Liver (tissue), 3 donors: Measurements from ENCODE around the gene MTRF1L.

ENCODE experiments used
- EGR1 ChIP-seq, 2 donors: IDR thresholded peaks; 2 replicates each; pipeline ENCODE4 v1.6.1; 2016 to 2018; ENCODE audit warnings: antibody characterized with exemption in 2 of 2, low read depth in 2 of 2
- FOXA1 ChIP-seq: IDR thresholded peaks from 2 replicates; pipeline ENCODE4 v1.6.1; 2016; ENCODE audit warnings: antibody characterized with exemption
- JUND ChIP-seq, 2 donors: IDR thresholded peaks; 2 replicates each; pipeline ENCODE4 v1.6.1; 2016; ENCODE audit warnings: antibody characterized with exemption in 2 of 2
- NR2F2 ChIP-seq: IDR thresholded peaks from 2 replicates; pipeline ENCODE4 v1.6.1; 2016; ENCODE audit warnings: antibody characterized with exemption
- RAD21 ChIP-seq, 2 donors: IDR thresholded peaks; 2 replicates each; pipeline ENCODE4 v1.6.1; 2016; ENCODE audit warnings: antibody characterized with exemption in 2 of 2, mild to moderate bottlenecking in 2 of 2
- SP1 ChIP-seq: IDR thresholded peaks from 2 replicates; pipeline ENCODE4 v1.6.1; 2018; ENCODE audit warnings: antibody characterized with exemption, mild to moderate bottlenecking
- TAF1 ChIP-seq: conservative IDR thresholded peaks from 2 replicates; pipeline ENCODE4 v1.6.1; 2016; ENCODE audit warnings: antibody characterized with exemption, mild to moderate bottlenecking
- YY1 ChIP-seq: IDR thresholded peaks from 2 replicates; pipeline ENCODE4 v1.6.1; 2016; ENCODE audit warnings: antibody characterized with exemption, mild to moderate bottlenecking
- TF ChIP-seq, protein P1 (sequence below): fragments of 150-350 bp; IDR thresholded peaks from 2 replicates; pipeline ENCODE4 v1.5.1; 2017; ENCODE audit warnings: improper control_type of control experiment, low read depth, low read length; ENCODE audit not compliant: missing input control
- TF ChIP-seq, protein P2 (sequence below): IDR thresholded peaks from 2 replicates; pipeline ENCODE4 v1.6.1; 2016; ENCODE audit warnings: antibody characterized with exemption
- TF ChIP-seq, protein P3 (sequence below): IDR thresholded peaks from 2 replicates; pipeline ENCODE4 v1.6.1; 2016; ENCODE audit warnings: antibody characterized with exemption, mild to moderate bottlenecking
- TF ChIP-seq, protein P4 (sequence below): IDR thresholded peaks from 2 replicates; pipeline ENCODE4 v1.6.1; 2016; ENCODE audit warnings: antibody characterized with exemption
- TF ChIP-seq, protein P5 (sequence below): IDR thresholded peaks from 2 replicates; pipeline ENCODE4 v1.6.1; 2016; ENCODE audit warnings: antibody characterized with exemption
- donor health status: healthy.
- donor health status: healthy.

DNA sequence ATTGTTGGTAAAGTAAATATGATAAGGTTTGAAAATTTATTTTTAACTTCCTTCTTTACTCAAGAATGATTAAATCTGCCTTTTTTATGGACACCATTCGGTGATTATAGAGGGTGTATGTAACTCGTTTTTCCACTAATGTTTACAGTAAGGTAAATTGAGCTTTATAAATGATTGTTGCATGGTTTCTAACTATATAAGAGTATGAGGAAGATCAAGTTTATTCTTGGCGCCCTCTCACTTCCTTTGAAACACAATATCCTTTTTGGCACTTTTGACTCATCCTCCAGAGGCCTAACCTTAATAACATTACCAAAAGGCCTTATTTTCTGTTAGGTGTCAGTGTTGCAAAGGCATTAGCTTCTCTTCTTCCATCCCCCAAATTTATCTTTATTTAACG lies 41.8 kb upstream of the MTRF1L start:
- TF ChIP-seq, protein P1, sequence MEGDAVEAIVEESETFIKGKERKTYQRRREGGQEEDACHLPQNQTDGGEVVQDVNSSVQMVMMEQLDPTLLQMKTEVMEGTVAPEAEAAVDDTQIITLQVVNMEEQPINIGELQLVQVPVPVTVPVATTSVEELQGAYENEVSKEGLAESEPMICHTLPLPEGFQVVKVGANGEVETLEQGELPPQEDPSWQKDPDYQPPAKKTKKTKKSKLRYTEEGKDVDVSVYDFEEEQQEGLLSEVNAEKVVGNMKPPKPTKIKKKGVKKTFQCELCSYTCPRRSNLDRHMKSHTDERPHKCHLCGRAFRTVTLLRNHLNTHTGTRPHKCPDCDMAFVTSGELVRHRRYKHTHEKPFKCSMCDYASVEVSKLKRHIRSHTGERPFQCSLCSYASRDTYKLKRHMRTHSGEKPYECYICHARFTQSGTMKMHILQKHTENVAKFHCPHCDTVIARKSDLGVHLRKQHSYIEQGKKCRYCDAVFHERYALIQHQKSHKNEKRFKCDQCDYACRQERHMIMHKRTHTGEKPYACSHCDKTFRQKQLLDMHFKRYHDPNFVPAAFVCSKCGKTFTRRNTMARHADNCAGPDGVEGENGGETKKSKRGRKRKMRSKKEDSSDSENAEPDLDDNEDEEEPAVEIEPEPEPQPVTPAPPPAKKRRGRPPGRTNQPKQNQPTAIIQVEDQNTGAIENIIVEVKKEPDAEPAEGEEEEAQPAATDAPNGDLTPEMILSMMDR = no peak
- TF ChIP-seq TAF1 = no peak
- TF ChIP-seq YY1 = no peak
- no peak for TF ChIP-seq NR2F2
- TF ChIP-seq, protein P2, sequence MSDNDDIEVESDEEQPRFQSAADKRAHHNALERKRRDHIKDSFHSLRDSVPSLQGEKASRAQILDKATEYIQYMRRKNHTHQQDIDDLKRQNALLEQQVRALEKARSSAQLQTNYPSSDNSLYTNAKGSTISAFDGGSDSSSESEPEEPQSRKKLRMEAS = no peak
- TF ChIP-seq SP1 = no peak
- no peak for TF ChIP-seq EGR1 (IDR thresholded peaks at IDR 0.05; ENCODE audit: low read depth in 2 of 2)
- no peak for TF ChIP-seq RAD21 (IDR thresholded peaks at IDR 0.05)
- TF ChIP-seq JUND (IDR thresholded peaks at IDR 0.05) = no peak
- TF ChIP-seq, protein P3, sequence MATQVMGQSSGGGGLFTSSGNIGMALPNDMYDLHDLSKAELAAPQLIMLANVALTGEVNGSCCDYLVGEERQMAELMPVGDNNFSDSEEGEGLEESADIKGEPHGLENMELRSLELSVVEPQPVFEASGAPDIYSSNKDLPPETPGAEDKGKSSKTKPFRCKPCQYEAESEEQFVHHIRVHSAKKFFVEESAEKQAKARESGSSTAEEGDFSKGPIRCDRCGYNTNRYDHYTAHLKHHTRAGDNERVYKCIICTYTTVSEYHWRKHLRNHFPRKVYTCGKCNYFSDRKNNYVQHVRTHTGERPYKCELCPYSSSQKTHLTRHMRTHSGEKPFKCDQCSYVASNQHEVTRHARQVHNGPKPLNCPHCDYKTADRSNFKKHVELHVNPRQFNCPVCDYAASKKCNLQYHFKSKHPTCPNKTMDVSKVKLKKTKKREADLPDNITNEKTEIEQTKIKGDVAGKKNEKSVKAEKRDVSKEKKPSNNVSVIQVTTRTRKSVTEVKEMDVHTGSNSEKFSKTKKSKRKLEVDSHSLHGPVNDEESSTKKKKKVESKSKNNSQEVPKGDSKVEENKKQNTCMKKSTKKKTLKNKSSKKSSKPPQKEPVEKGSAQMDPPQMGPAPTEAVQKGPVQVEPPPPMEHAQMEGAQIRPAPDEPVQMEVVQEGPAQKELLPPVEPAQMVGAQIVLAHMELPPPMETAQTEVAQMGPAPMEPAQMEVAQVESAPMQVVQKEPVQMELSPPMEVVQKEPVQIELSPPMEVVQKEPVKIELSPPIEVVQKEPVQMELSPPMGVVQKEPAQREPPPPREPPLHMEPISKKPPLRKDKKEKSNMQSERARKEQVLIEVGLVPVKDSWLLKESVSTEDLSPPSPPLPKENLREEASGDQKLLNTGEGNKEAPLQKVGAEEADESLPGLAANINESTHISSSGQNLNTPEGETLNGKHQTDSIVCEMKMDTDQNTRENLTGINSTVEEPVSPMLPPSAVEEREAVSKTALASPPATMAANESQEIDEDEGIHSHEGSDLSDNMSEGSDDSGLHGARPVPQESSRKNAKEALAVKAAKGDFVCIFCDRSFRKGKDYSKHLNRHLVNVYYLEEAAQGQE = no peak
- no peak for TF ChIP-seq FOXA1
- TF ChIP-seq, protein P4, sequence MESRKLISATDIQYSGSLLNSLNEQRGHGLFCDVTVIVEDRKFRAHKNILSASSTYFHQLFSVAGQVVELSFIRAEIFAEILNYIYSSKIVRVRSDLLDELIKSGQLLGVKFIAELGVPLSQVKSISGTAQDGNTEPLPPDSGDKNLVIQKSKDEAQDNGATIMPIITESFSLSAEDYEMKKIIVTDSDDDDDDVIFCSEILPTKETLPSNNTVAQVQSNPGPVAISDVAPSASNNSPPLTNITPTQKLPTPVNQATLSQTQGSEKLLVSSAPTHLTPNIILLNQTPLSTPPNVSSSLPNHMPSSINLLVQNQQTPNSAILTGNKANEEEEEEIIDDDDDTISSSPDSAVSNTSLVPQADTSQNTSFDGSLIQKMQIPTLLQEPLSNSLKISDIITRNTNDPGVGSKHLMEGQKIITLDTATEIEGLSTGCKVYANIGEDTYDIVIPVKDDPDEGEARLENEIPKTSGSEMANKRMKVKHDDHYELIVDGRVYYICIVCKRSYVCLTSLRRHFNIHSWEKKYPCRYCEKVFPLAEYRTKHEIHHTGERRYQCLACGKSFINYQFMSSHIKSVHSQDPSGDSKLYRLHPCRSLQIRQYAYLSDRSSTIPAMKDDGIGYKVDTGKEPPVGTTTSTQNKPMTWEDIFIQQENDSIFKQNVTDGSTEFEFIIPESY = no peak
- TF ChIP-seq, protein P5, sequence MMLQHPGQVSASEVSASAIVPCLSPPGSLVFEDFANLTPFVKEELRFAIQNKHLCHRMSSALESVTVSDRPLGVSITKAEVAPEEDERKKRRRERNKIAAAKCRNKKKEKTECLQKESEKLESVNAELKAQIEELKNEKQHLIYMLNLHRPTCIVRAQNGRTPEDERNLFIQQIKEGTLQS = no peak
